Tibial artery (tissue), 4 donors: ENCODE results near the gene TRIB2.

ENCODE experiments used
- DNase-seq, 2 donors: peaks; one replicate each; pipeline ENCODE4 v3.0.0-alpha.2; 2019
- H3K27ac ChIP-seq, 2 donors: fragments of 200-600 bp; sonication (generic) in 1 of 2; 1 replicate in 1 of 2; 2 replicates in 1 of 2; pipeline ENCODE4 v1.5.1; 2018 to 2019; ENCODE audit warnings: mild to moderate bottlenecking in 1 of 2
- H3K27me3 ChIP-seq, 2 donors: fragments of 200-600 bp; sonication (generic) in 1 of 2; one replicate each; pipeline versions ENCODE4 v1.5.1 to v1.6.0; 2016 to 2019
- H3K36me3 ChIP-seq, 3 donors: fragments of 200-600 bp; sonication (generic) in 2 of 3; one replicate each; pipeline ENCODE4 v1.5.1; 2016 to 2019; ENCODE audit warnings: mild to moderate bottlenecking in 2 of 3
- H3K4me1 ChIP-seq, 4 donors: fragments of 200-600 bp; sonication (generic) in 2 of 4; 1 replicate in 3 of 4; 2 replicates in 1 of 4; pipeline ENCODE4 v1.5.1; 2016 to 2019
- H3K4me3 ChIP-seq, 2 donors: fragments of 200-600 bp; sonication (generic) in 1 of 2; 1 replicate in 1 of 2; 2 replicates in 1 of 2; pipeline ENCODE4 v1.5.1; 2018 to 2019; ENCODE audit warnings: mild to moderate bottlenecking in 2 of 2
- H3K9me3 ChIP-seq, 3 donors: fragments of 200-600 bp; sonication (generic) in 1 of 3; one replicate each; pipeline ENCODE4 v1.5.1; 2016 to 2019
- CTCF ChIP-seq, 2 experiments: fragments of 200-600 bp in 1 of 2; fragments of 450-650 bp in 1 of 2; IDR thresholded peaks; one replicate each; pipeline ENCODE4 v1.5.1; 2017 to 2019; ENCODE audit warnings: antibody characterized with exemption in 2 of 2, mild to moderate bottlenecking in 1 of 2, moderate library complexity in 1 of 2
- intact Hi-C: fragments of 100-400 bp; cut with DNase I; formaldehyde crosslinking; loops from one replicate; pipeline ENCODE4 v1.15.0; 2023; ENCODE audit warnings: low total_unique reads

Gene TRIB2

GRCh38 chr2:12781329-12781728, 64.6 kb downstream of the TRIB2 start:
- Histone ChIP-seq H3K9me3 (no peaks in the 10 kb centered on the region), H3K36me3 (no peaks in the 10 kb centered on the region), H3K4me1 (no peaks in the 10 kb centered on the region), H3K27me3 (no peaks in the 10 kb centered on the region), H3K27ac (no peak overlapping the region), H3K4me3 (no peak overlapping the region)
- DNase-seq = no peak
- intact Hi-C loops = no loop called here
- TF ChIP-seq CTCF (IDR thresholded peaks at IDR 0.05) = no peak

GRCh38 chr2:12787891-12788801, 71.4 kb downstream of the TRIB2 start:
- DNase-seq = no peak
- peak overlapping the region in 1 of 2 donors; percentile 8 for H3K27ac ChIP-seq
- H3K27me3 ChIP-seq = no peaks in the 10 kb centered on the region
- H3K36me3 ChIP-seq = no peaks in the 10 kb centered on the region
- H3K9me3 ChIP-seq = no peaks in the 10 kb centered on the region
- no peaks in the 10 kb centered on the region for H3K4me1 ChIP-seq
- TF ChIP-seq CTCF (IDR thresholded peaks at IDR 0.05) = no peak
- intact Hi-C loops = no loop called here
- no peak overlapping the region for H3K4me3 ChIP-seq

- Histone ChIP-seq H3K27ac (no peak overlapping the region), H3K9me3 (no peaks in the 10 kb centered on the region), H3K4me3 (no peak overlapping the region), H3K27me3 (no peaks in the 10 kb centered on the region), H3K4me1 (no peaks in the 10 kb centered on the region), H3K36me3 (no peaks in the 10 kb centered on the region)
- no peak for TF ChIP-seq CTCF (IDR thresholded peaks at IDR 0.05)
- no peak for DNase-seq
- intact Hi-C loops = no loop called here
These were observed 75.2 kb downstream of the TRIB2 start for GRCh38 chr2:12791906-12792305.
